ENCODE results near the gene PLXNC1. TPM values are rescaled to one million over a fixed set of nuclear protein-coding genes. Genes with fewer than 3 reads are reported as not detected.

Gene PLXNC1
- total RNA-seq, 1 experiment from 2014 or later: 0.30 TPM

- H3K9me3 ChIP-seq (ENCODE audit: low read depth, low read length, poor library complexity, severe bottlenecking): no peaks in the 10 kb centered on the region
- TF ChIP-seq CTCF (conservative IDR thresholded peaks at IDR 0.05; ENCODE audit: low read depth, low read length) (no peak), EZH2 (IDR thresholded peaks at IDR 0.05; ENCODE audit: borderline replicate concordance, low read depth, low read length, poor library complexity, severe bottlenecking) (no peak)
- H3K27me3 ChIP-seq (replicated peaks; ENCODE audit: insufficient read depth, low read depth, low read length, poor library complexity): no peaks in the 10 kb centered on the region
- peaks cover 18% of the 10 kb centered on the region for H3K4me1 ChIP-seq (ENCODE audit: insufficient read depth, low read length, poor library complexity, severe bottlenecking)
- no peak overlapping the region for H3K4me3 ChIP-seq (ENCODE audit: low read depth, low read length, poor library complexity, severe bottlenecking)
- CTCF ChIA-PET: no interaction called here
- intact Hi-C loops (cut with micrococcal nuclease; ENCODE audit: unreplicated experiment): no loop called here
- DNase-seq (ENCODE audit: low spot score): no peak
- POLR2A ChIA-PET (ENCODE audit: low non-redundant PET): no interaction called here
- BruUV-seq (replicated peaks): no TSS peak
- H3K36me3 ChIP-seq (ENCODE audit: insufficient read depth, low read length, poor library complexity, severe bottlenecking): no peaks in the 10 kb centered on the region
- H3K27ac ChIP-seq (ENCODE audit: low read depth, low read length, poor library complexity, severe bottlenecking): no peak overlapping the region
Observed at GRCh38 chr12:94285943-94286582, 137.7 kb downstream of the PLXNC1 start.

- no peak for TF ChIP-seq CTCF (conservative IDR thresholded peaks at IDR 0.05; ENCODE audit: low read depth, low read length)
- no peak for TF ChIP-seq EZH2 (IDR thresholded peaks at IDR 0.05; ENCODE audit: borderline replicate concordance, low read depth, low read length, poor library complexity, severe bottlenecking)
- POLR2A ChIA-PET (ENCODE audit: low non-redundant PET): no interaction called here
- DNase-seq (ENCODE audit: low spot score): no peak
- H3K4me1 ChIP-seq (ENCODE audit: insufficient read depth, low read length, poor library complexity, severe bottlenecking): peaks cover 18% of the 10 kb centered on the region
- no peaks in the 10 kb centered on the region for H3K9me3 ChIP-seq (ENCODE audit: low read depth, low read length, poor library complexity, severe bottlenecking)
- no TSS peak for BruUV-seq (replicated peaks)
- no peaks in the 10 kb centered on the region for H3K27me3 ChIP-seq (replicated peaks; ENCODE audit: insufficient read depth, low read depth, low read length, poor library complexity)
- CTCF ChIA-PET: no interaction called here
- H3K4me3 ChIP-seq (ENCODE audit: low read depth, low read length, poor library complexity, severe bottlenecking): no peak overlapping the region
- intact Hi-C loops (cut with micrococcal nuclease; ENCODE audit: unreplicated experiment): no loop called here
- no peak overlapping the region for H3K27ac ChIP-seq (ENCODE audit: low read depth, low read length, poor library complexity, severe bottlenecking)
- H3K36me3 ChIP-seq (ENCODE audit: insufficient read depth, low read length, poor library complexity, severe bottlenecking): no peaks in the 10 kb centered on the region
Observed at GRCh38 chr12:94286583-94287244, 138.3 kb downstream of the PLXNC1 start.

GRCh38 chr12:94287245-94287628 is 138.9 kb downstream of the PLXNC1 start:
- intact Hi-C loops (cut with micrococcal nuclease; ENCODE audit: unreplicated experiment): no loop called here
- Histone ChIP-seq H3K9me3 (ENCODE audit: low read depth, low read length, poor library complexity, severe bottlenecking) (no peaks in the 10 kb centered on the region), H3K27me3 (replicated peaks; ENCODE audit: insufficient read depth, low read depth, low read length, poor library complexity) (no peaks in the 10 kb centered on the region), H3K36me3 (ENCODE audit: insufficient read depth, low read length, poor library complexity, severe bottlenecking) (no peaks in the 10 kb centered on the region), H3K4me3 (ENCODE audit: low read depth, low read length, poor library complexity, severe bottlenecking) (no peak overlapping the region), H3K4me1 (ENCODE audit: insufficient read depth, low read length, poor library complexity, severe bottlenecking) (peaks cover 18% of the 10 kb centered on the region), H3K27ac (ENCODE audit: low read depth, low read length, poor library complexity, severe bottlenecking) (no peak overlapping the region)
- POLR2A ChIA-PET (ENCODE audit: low non-redundant PET): no interaction called here
- CTCF ChIA-PET: no interaction called here
- TF ChIP-seq EZH2 (IDR thresholded peaks at IDR 0.05; ENCODE audit: borderline replicate concordance, low read depth, low read length, poor library complexity, severe bottlenecking) (no peak), CTCF (conservative IDR thresholded peaks at IDR 0.05; ENCODE audit: low read depth, low read length) (no peak)
- no peak for DNase-seq (ENCODE audit: low spot score)
- no TSS peak for BruUV-seq (replicated peaks)
